ENCODE results near the gene THRAP3.

Gene THRAP3

GRCh38 chr1:36297062-36297461 is 72.8 kb downstream of the THRAP3 start:
- no peak for DNase-seq (ENCODE audit: low spot score)

GRCh38 chr1:36298640-36299039 is 74.4 kb downstream of the THRAP3 start:
- DNase-seq (ENCODE audit: low spot score), result no peak

- DNase-seq (ENCODE audit: low spot score), result no peak
These were observed 76.3 kb downstream of the THRAP3 start for GRCh38 chr1:36300526-36300925.

- DNase-seq (ENCODE audit: low spot score), result no peak
These were observed 77.0 kb downstream of the THRAP3 start for GRCh38 chr1:36301220-36301619.

GRCh38 chr1:36303244-36303643 is 79.0 kb downstream of the THRAP3 start:
- no peak for DNase-seq (ENCODE audit: low spot score)

GRCh38 chr1:36303650-36304360 is 79.6 kb downstream of the THRAP3 start:
- no peak for DNase-seq (ENCODE audit: low spot score)

GRCh38 chr1:36304521-36304920 is 80.3 kb downstream of the THRAP3 start:
- DNase-seq (ENCODE audit: low spot score), result no peak

- DNase-seq (ENCODE audit: low spot score), result no peak
These were observed 81.0 kb downstream of the THRAP3 start for GRCh38 chr1:36304970-36305914.

- DNase-seq (ENCODE audit: low spot score), result no peak
These were observed 81.6 kb downstream of the THRAP3 start for GRCh38 chr1:36305915-36306209.

GRCh38 chr1:36306210-36306901 is 82.1 kb downstream of the THRAP3 start, which contains the start of gene SH3D21:
TSS of gene SH3D21 (plus strand) at chr1:36306368. CDS start at chr1:36306421, 53 bp downstream.
- DNase-seq (ENCODE audit: low spot score), result peak; percentile 31

- peak; percentile 92 for DNase-seq (ENCODE audit: low spot score)
These were observed 82.7 kb downstream of the THRAP3 start for GRCh38 chr1:36306902-36307456.

GRCh38 chr1:36307601-36308330 is 83.5 kb downstream of the THRAP3 start:
- DNase-seq (ENCODE audit: low spot score), result no peak

GRCh38 chr1:36309397-36309796 is 85.2 kb downstream of the THRAP3 start:
- DNase-seq (ENCODE audit: low spot score), result no peak

- no peak for DNase-seq (ENCODE audit: low spot score)
These were observed 96.1 kb downstream of the THRAP3 start for GRCh38 chr1:36320291-36320761.

- no peak for DNase-seq (ENCODE audit: low spot score)
These were observed 96.5 kb downstream of the THRAP3 start for GRCh38 chr1:36320767-36321118.

GRCh38 chr1:36321119-36321951 is 97.1 kb downstream of the THRAP3 start:
- DNase-seq (ENCODE audit: low spot score), result peak; percentile 20

- DNase-seq (ENCODE audit: low spot score), result no peak
These were observed 98.0 kb downstream of the THRAP3 start for GRCh38 chr1:36322041-36322785.

- DNase-seq (ENCODE audit: low spot score), result no peak
These were observed 98.8 kb downstream of the THRAP3 start for GRCh38 chr1:36322786-36323635.
